H9 (cell line): ENCODE data around the gene MBD5. TPM values are rescaled to one million over a fixed set of nuclear protein-coding genes. Genes with fewer than 3 reads are reported as not detected.

Experiments
- DNase-seq: peaks from one replicate; pipeline ENCODE4 v3.0.0-alpha.2; 2017
- H2AFZ ChIP-seq: one replicate; pipeline ENCODE4 v1.6.1; 2013; ENCODE audit warnings: mild to moderate bottlenecking, low read length, control low read depth, moderate library complexity
- H2AK5ac ChIP-seq: 2 replicates; pipeline ENCODE4 v1.6.1; 2013; ENCODE audit warnings: low read length, control low read depth, mixed read lengths; ENCODE audit not compliant: insufficient read length
- H2BK120ac ChIP-seq: one replicate; pipeline ENCODE4 v1.6.1; 2013; ENCODE audit warnings: low read depth, mild to moderate bottlenecking, low read length, control low read depth, inconsistent platforms; ENCODE audit not compliant: poor library complexity, severe bottlenecking
- H2BK12ac ChIP-seq: 2 replicates; pipeline ENCODE4 v1.6.1; 2013; ENCODE audit warnings: low read length, control low read depth, mixed read lengths, low read depth; ENCODE audit not compliant: insufficient read length
- H2BK15ac ChIP-seq: 2 replicates; pipeline ENCODE4 v1.6.1; 2013; ENCODE audit warnings: low read depth, low read length, control low read depth
- H2BK20ac ChIP-seq: one replicate; pipeline ENCODE4 v1.6.1; 2013; ENCODE audit warnings: low read depth, mild to moderate bottlenecking, low read length, control low read depth, inconsistent platforms; ENCODE audit not compliant: poor library complexity, severe bottlenecking
- H2BK5ac ChIP-seq: 2 replicates; pipeline ENCODE4 v1.6.1; 2013; ENCODE audit warnings: low read length, control low read depth, mixed read lengths; ENCODE audit not compliant: insufficient read length
- H3K14ac ChIP-seq: 2 replicates; pipeline ENCODE4 v1.6.1; 2013; ENCODE audit warnings: low read length, control low read depth; ENCODE audit not compliant: insufficient read depth
- H3K18ac ChIP-seq: 2 replicates; pipeline ENCODE4 v1.6.1; 2013; ENCODE audit warnings: low read depth, mild to moderate bottlenecking, mixed read lengths, low read length, control low read depth; ENCODE audit not compliant: insufficient read length
- H3K23ac ChIP-seq: 2 replicates; pipeline ENCODE4 v1.6.1; 2013; ENCODE audit warnings: low read length, control low read depth, mixed read lengths, low read depth; ENCODE audit not compliant: insufficient read length
- H3K23me2 ChIP-seq: 2 replicates; pipeline ENCODE4 v1.6.1; 2013; ENCODE audit warnings: low read depth, mild to moderate bottlenecking, mixed read lengths, low read length, control low read depth; ENCODE audit not compliant: insufficient read length, poor library complexity, severe bottlenecking
- H3K27ac ChIP-seq: 2 replicates; pipeline ENCODE4 v1.5.1; 2013; ENCODE audit warnings: low read length, control low read depth, mixed read lengths, low read depth; ENCODE audit not compliant: insufficient read length
- H3K27me3 ChIP-seq: 2 replicates; pipeline ENCODE4 v1.6.1; 2013; ENCODE audit warnings: low read length, control low read depth, inconsistent platforms; ENCODE audit not compliant: insufficient read depth
- H3K4ac ChIP-seq: 2 replicates; pipeline ENCODE4 v1.6.1; 2013; ENCODE audit warnings: low read depth, mild to moderate bottlenecking, control low read depth, inconsistent platforms, low read length, moderate library complexity
- H3K4me1 ChIP-seq: 2 replicates; pipeline ENCODE4 v1.6.1; 2013; ENCODE audit warnings: low read length, control low read depth, inconsistent platforms; ENCODE audit not compliant: insufficient read depth
- H3K4me2 ChIP-seq: 2 replicates; pipeline ENCODE4 v1.6.1; 2013; ENCODE audit warnings: low read length, control low read depth, mixed read lengths; ENCODE audit not compliant: insufficient read length, insufficient read depth
- H3K56ac ChIP-seq: 2 replicates; pipeline ENCODE4 v1.6.1; 2013; ENCODE audit warnings: low read depth, mild to moderate bottlenecking, mixed read lengths, low read length, control low read depth; ENCODE audit not compliant: insufficient read length
- H3K79me1 ChIP-seq: 2 replicates; pipeline ENCODE4 v1.6.1; 2013; ENCODE audit warnings: low read depth, mild to moderate bottlenecking, moderate library complexity, low read length, control low read depth, inconsistent platforms; ENCODE audit not compliant: insufficient read depth, poor library complexity, severe bottlenecking
- H3K79me2 ChIP-seq: 2 replicates; pipeline ENCODE4 v1.6.1; 2013; ENCODE audit warnings: low read length, control low read depth, inconsistent platforms; ENCODE audit not compliant: insufficient read depth
- H3K9ac ChIP-seq: 2 replicates; pipeline ENCODE4 v1.6.1; 2013; ENCODE audit warnings: low read length, control low read depth, mixed read lengths; ENCODE audit not compliant: insufficient read length; ENCODE audit errors: extremely low read depth
- H3K9me3 ChIP-seq: one replicate; pipeline ENCODE4 v1.6.1; 2013; ENCODE audit warnings: low read depth, low read length, inconsistent platforms; ENCODE audit not compliant: control insufficient read depth
- H3T11ph ChIP-seq: one replicate; pipeline ENCODE4 v1.6.1; 2013; ENCODE audit warnings: mild to moderate bottlenecking, low read length, control low read depth, inconsistent platforms
- H4K20me1 ChIP-seq: one replicate; pipeline ENCODE4 v1.6.1; 2013; ENCODE audit not compliant: control insufficient read depth, insufficient read length, insufficient read depth
- H4K5ac ChIP-seq: 2 replicates; pipeline ENCODE4 v1.6.1; 2013; ENCODE audit warnings: low read depth, mild to moderate bottlenecking, mixed read lengths, low read length, control low read depth; ENCODE audit not compliant: insufficient read length
- H4K8ac ChIP-seq: replicated peaks from 2 replicates; pipeline ENCODE4 v1.6.1; 2013; ENCODE audit warnings: low read length, control low read depth, mixed read lengths, low read depth; ENCODE audit not compliant: insufficient read length
- H4K91ac ChIP-seq: 2 replicates; pipeline ENCODE4 v1.6.1; 2013; ENCODE audit warnings: low read depth, mild to moderate bottlenecking, moderate library complexity, mixed read lengths, low read length, control low read depth; ENCODE audit not compliant: insufficient read length
- H3K27ac Mint-ChIP-seq, 3 experiments: 2 replicates in 2 of 3; 3 replicates in 1 of 3; pipeline ENCODE4 v1.8.0; 2020 to 2021; ENCODE audit warnings: mixed read lengths in 3 of 3, mild to moderate bottlenecking in 1 of 3, moderate library complexity in 1 of 3
- H3K27me3 Mint-ChIP-seq: 2 replicates; pipeline ENCODE4 v1.8.0; 2021; ENCODE audit warnings: low read depth, mild to moderate bottlenecking, moderate library complexity, mixed read lengths
- H3K36me3 Mint-ChIP-seq, 3 experiments: 2 replicates in 2 of 3; 3 replicates in 1 of 3; pipeline ENCODE4 v1.8.0; 2020 to 2021; ENCODE audit warnings: low read depth in 3 of 3, mixed read lengths in 3 of 3; ENCODE audit not compliant: insufficient read depth in 1 of 3
- H3K4me1 Mint-ChIP-seq, 2 experiments: 2 replicates each; pipeline ENCODE4 v1.8.0; 2020; ENCODE audit warnings: mixed read lengths in 2 of 2
- H3K4me3 Mint-ChIP-seq, 2 experiments: 2 replicates in 1 of 2; 3 replicates in 1 of 2; pipeline ENCODE4 v1.8.0; 2020 to 2021; ENCODE audit warnings: mild to moderate bottlenecking in 2 of 2, mixed read lengths in 2 of 2, moderate library complexity in 1 of 2
- H3K9me3 Mint-ChIP-seq, 2 experiments: 2 replicates in 1 of 2; 3 replicates in 1 of 2; pipeline ENCODE4 v1.8.0; 2020; ENCODE audit warnings: mild to moderate bottlenecking in 2 of 2, mixed read lengths in 2 of 2, moderate library complexity in 1 of 2
- CTCF ChIP-seq: fragments of 200-600 bp; sonication (generic); conservative IDR thresholded peaks from 3 replicates; pipeline ENCODE4 v1.8.0; 2021; ENCODE audit warnings: antibody characterized with exemption, mild to moderate bottlenecking
- WGBS: extraction: QIAGEN DNeasy Blood & Tissue Kit; methylation state at CpG from one replicate; pipeline ENCODE4 v1.1.7; 2013; ENCODE audit warnings: missing lambda C conversion rate, low lambda C conversion rate, mixed read lengths; ENCODE audit not compliant: insufficient read length; ENCODE audit errors: extremely low coverage; 5-methylcytosine and 5-hydroxymethylcytosine counted together
- total RNA-seq: library from RNA; stranded (reverse); gene quantifications from 2 replicates; pipeline ENCODE4 v1.2.1, GENCODE V29; 2021

The MBD5 gene
- total RNA-seq, 1 experiment from 2014 or later: 23.1 TPM

GRCh38 chr2:148221166-148221565 is 200.3 kb downstream of the MBD5 start:
- Histone ChIP-seq H4K20me1 (no peaks in the 10 kb centered on the region), H3T11ph (no peak overlapping the region), H3K4me1 (no peaks in the 10 kb centered on the region), H3K4me2 (no peak overlapping the region), H3K4ac (no peak overlapping the region), H3K18ac (no peak overlapping the region), H3K79me1 (no peaks in the 10 kb centered on the region), H2BK5ac (no peak overlapping the region), H2BK12ac (no peak overlapping the region), H3K27me3 (no peaks in the 10 kb centered on the region), H3K14ac (no peak overlapping the region), H3K23ac (no peak overlapping the region), H3K9me3 (no peaks in the 10 kb centered on the region), H2BK120ac (no peak overlapping the region), H4K8ac (no peak overlapping the region), H2BK20ac (no peak overlapping the region), H2AK5ac (no peak overlapping the region), H4K5ac (no peak overlapping the region), H2AFZ (no peak overlapping the region), H3K9ac (no peak overlapping the region), H2BK15ac (no peak overlapping the region), H3K23me2 (no peaks in the 10 kb centered on the region), H3K56ac (no peak overlapping the region), H3K79me2 (no peaks in the 10 kb centered on the region), H3K27ac (no peak overlapping the region), H4K91ac (no peak overlapping the region)
- H3K4me1 Mint-ChIP-seq: no peaks in the 10 kb centered on the region
- H3K4me3 Mint-ChIP-seq: no peak overlapping the region
- H3K9me3 Mint-ChIP-seq: peaks cover 22 to 27% of the 10 kb centered on the region in 2 experiments
- H3K36me3 Mint-ChIP-seq: peaks cover 13 to 35% (median 16%) of the 10 kb centered on the region in 3 experiments
- WGBS: no CpG with 5 or more reads among the region's 4 CpGs
- H3K27ac Mint-ChIP-seq: no peak overlapping the region
- no peak for TF ChIP-seq CTCF
- no peaks in the 10 kb centered on the region for H3K27me3 Mint-ChIP-seq
- no peak for DNase-seq
